ENCODE data around the gene SLC26A9.
"Not testable (repeated sequence)": the region's sequence is repeated elsewhere in the genome, so short reads cannot be mapped to it uniquely, and the experiment has no call there.

The SLC26A9 gene

GRCh38 chr1:205873148-205873547, 70.1 kb downstream of the SLC26A9 start:
- H3K27me3 ChIP-seq (ENCODE audit: control insufficient read depth in 2 of 2, insufficient read depth in 2 of 2, low read length in 2 of 2); H3K27ac ChIP-seq (ENCODE audit: low read depth in 2 of 2, low read length in 2 of 2); H3K9ac ChIP-seq (ENCODE audit: low read depth in 1 of 2, low read length in 2 of 2); H3K36me3 ChIP-seq (ENCODE audit: control insufficient read depth in 2 of 2, insufficient read depth in 2 of 2, low read length in 2 of 2); H3K9me3 ChIP-seq (ENCODE audit: control insufficient read depth in 2 of 2, low read length in 2 of 2); H3K4me3 ChIP-seq (ENCODE audit: low read length in 2 of 2); H3K4me1 ChIP-seq (ENCODE audit: control insufficient read depth in 2 of 2, insufficient read depth in 2 of 2, low read length in 2 of 2): not testable (repeated sequence)

GRCh38 chr1:205870236-205870635, 73.0 kb downstream of the SLC26A9 start:
- no peaks in the 10 kb centered on the region for H3K9me3 ChIP-seq (ENCODE audit: control insufficient read depth in 2 of 2, low read length in 2 of 2)
- no peaks in the 10 kb centered on the region for H3K36me3 ChIP-seq (ENCODE audit: control insufficient read depth in 2 of 2, insufficient read depth in 2 of 2, low read length in 2 of 2)
- H3K4me3 ChIP-seq (ENCODE audit: low read length in 2 of 2): no peak overlapping the region
- H3K4me1 ChIP-seq (ENCODE audit: control insufficient read depth in 2 of 2, insufficient read depth in 2 of 2, low read length in 2 of 2): no peaks in the 10 kb centered on the region
- H3K27me3 ChIP-seq (ENCODE audit: control insufficient read depth in 2 of 2, insufficient read depth in 2 of 2, low read length in 2 of 2): no peaks in the 10 kb centered on the region
- no peak overlapping the region for H3K9ac ChIP-seq (ENCODE audit: low read depth in 1 of 2, low read length in 2 of 2)
- no peak overlapping the region for H3K27ac ChIP-seq (ENCODE audit: low read depth in 2 of 2, low read length in 2 of 2)

All from mucosa of rectum (tissue), 2 donors.